ENCODE measurements around the gene SCN5A. TPM values are rescaled to one million over a fixed set of nuclear protein-coding genes. Genes with fewer than 3 reads are reported as not detected.

The SCN5A gene
- total RNA-seq, 1 donor from 2014 or later, result 1.4 TPM

- H3K27ac Mint-ChIP-seq (ENCODE audit: unreplicated experiment), result no peak overlapping the region
- H3K36me3 Mint-ChIP-seq (ENCODE audit: low read depth, unreplicated experiment), result no peaks in the 10 kb centered on the region
- no peaks in the 10 kb centered on the region for H3K9me3 Mint-ChIP-seq (ENCODE audit: unreplicated experiment)
- TF ChIP-seq CTCF (IDR thresholded peaks at IDR 0.05; ENCODE audit: unreplicated experiment), result no peak
- H3K27me3 Mint-ChIP-seq (ENCODE audit: unreplicated experiment), result peaks cover 3% of the 10 kb centered on the region
- DNase-seq (ENCODE audit: low spot score), result no peak
- H3K4me3 Mint-ChIP-seq (ENCODE audit: unreplicated experiment), result no peak overlapping the region
- H3K4me1 Mint-ChIP-seq (ENCODE audit: unreplicated experiment), result no peaks in the 10 kb centered on the region
Measured at GRCh38 chr3:38641461-38642110, 7.9 kb downstream of the SCN5A start.

- DNase-seq (ENCODE audit: low spot score), result no peak
- Mint-ChIP-seq H3K36me3 (ENCODE audit: low read depth, unreplicated experiment) (no peaks in the 10 kb centered on the region), H3K27me3 (ENCODE audit: unreplicated experiment) (peaks cover 5% of the 10 kb centered on the region), H3K9me3 (ENCODE audit: unreplicated experiment) (no peaks in the 10 kb centered on the region), H3K4me3 (ENCODE audit: unreplicated experiment) (no peak overlapping the region), H3K27ac (ENCODE audit: unreplicated experiment) (no peak overlapping the region), H3K4me1 (ENCODE audit: unreplicated experiment) (no peaks in the 10 kb centered on the region)
- TF ChIP-seq CTCF (IDR thresholded peaks at IDR 0.05; ENCODE audit: unreplicated experiment), result no peak
Measured at GRCh38 chr3:38640661-38641452, 8.6 kb downstream of the SCN5A start.

GRCh38 chr3:38638354-38638753 is 11.1 kb downstream of the SCN5A start:
- H3K27me3 Mint-ChIP-seq (ENCODE audit: unreplicated experiment), result peaks cover 6% of the 10 kb centered on the region
- no peaks in the 10 kb centered on the region for H3K36me3 Mint-ChIP-seq (ENCODE audit: low read depth, unreplicated experiment)
- no peak overlapping the region for H3K4me3 Mint-ChIP-seq (ENCODE audit: unreplicated experiment)
- TF ChIP-seq CTCF (IDR thresholded peaks at IDR 0.05; ENCODE audit: unreplicated experiment), result no peak
- H3K27ac Mint-ChIP-seq (ENCODE audit: unreplicated experiment), result no peak overlapping the region
- no peak for DNase-seq (ENCODE audit: low spot score)
- peaks cover 5% of the 10 kb centered on the region for H3K4me1 Mint-ChIP-seq (ENCODE audit: unreplicated experiment)
- H3K9me3 Mint-ChIP-seq (ENCODE audit: unreplicated experiment), result no peaks in the 10 kb centered on the region

GRCh38 chr3:38637906-38638305 is 11.6 kb downstream of the SCN5A start:
- peaks cover 5% of the 10 kb centered on the region for H3K4me1 Mint-ChIP-seq (ENCODE audit: unreplicated experiment)
- H3K4me3 Mint-ChIP-seq (ENCODE audit: unreplicated experiment), result no peak overlapping the region
- no peak for DNase-seq (ENCODE audit: low spot score)
- H3K36me3 Mint-ChIP-seq (ENCODE audit: low read depth, unreplicated experiment), result no peaks in the 10 kb centered on the region
- TF ChIP-seq CTCF (IDR thresholded peaks at IDR 0.05; ENCODE audit: unreplicated experiment), result no peak
- no peak overlapping the region for H3K27ac Mint-ChIP-seq (ENCODE audit: unreplicated experiment)
- peaks cover 6% of the 10 kb centered on the region for H3K27me3 Mint-ChIP-seq (ENCODE audit: unreplicated experiment)
- H3K9me3 Mint-ChIP-seq (ENCODE audit: unreplicated experiment), result no peaks in the 10 kb centered on the region

- TF ChIP-seq CTCF (IDR thresholded peaks at IDR 0.05; ENCODE audit: unreplicated experiment), result no peak
- Mint-ChIP-seq H3K4me3 (ENCODE audit: unreplicated experiment) (no peak overlapping the region), H3K27ac (ENCODE audit: unreplicated experiment) (no peak overlapping the region), H3K4me1 (ENCODE audit: unreplicated experiment) (peaks cover 5% of the 10 kb centered on the region), H3K36me3 (ENCODE audit: low read depth, unreplicated experiment) (no peaks in the 10 kb centered on the region), H3K9me3 (ENCODE audit: unreplicated experiment) (no peaks in the 10 kb centered on the region), H3K27me3 (ENCODE audit: unreplicated experiment) (peaks cover 6% of the 10 kb centered on the region)
- DNase-seq (ENCODE audit: low spot score), result no peak
Measured at GRCh38 chr3:38636881-38637280, 12.6 kb downstream of the SCN5A start.

Data from endothelial cell (in vitro differentiated cells).